ENCODE results near the gene GANAB.
"Not testable (repeated sequence)": the region's sequence is repeated elsewhere in the genome, so short reads cannot be mapped to it uniquely, and the experiment has no call there.

The GANAB gene

GRCh38 chr11:62621567-62622470, 24.6 kb downstream of the GANAB start, which contains the start of gene B3GAT3:
TSS of gene B3GAT3 (minus strand) at chr11:62621986. CDS start at chr11:62621947, 39 bp downstream.
- peak; percentile 91 for DNase-seq (ENCODE audit: extremely low read depth, low read depth)
- peak within 1 kb of the TSS; percentile 72 for H3K4me3 ChIP-seq (replicated peaks; ENCODE audit: low read depth, low read length)
- TF ChIP-seq CTCF (IDR thresholded peaks at IDR 0.05; ENCODE audit: low read depth, low read length, missing control alignments) = no peak

GRCh38 chr11:62621027-62621566, 25.3 kb downstream of the GANAB start:
- DNase-seq (ENCODE audit: extremely low read depth, low read depth) = no peak
- TF ChIP-seq CTCF (IDR thresholded peaks at IDR 0.05; ENCODE audit: low read depth, low read length, missing control alignments) = no peak
- H3K4me3 ChIP-seq (replicated peaks; ENCODE audit: low read depth, low read length) = peak overlapping the region; percentile 72

GRCh38 chr11:62616957-62617356, 29.5 kb downstream of the GANAB start:
- DNase-seq (ENCODE audit: extremely low read depth, low read depth); H3K4me3 ChIP-seq (replicated peaks; ENCODE audit: low read depth, low read length): not testable (repeated sequence)

GRCh38 chr11:62615521-62615920, 30.9 kb downstream of the GANAB start:
- no peak for TF ChIP-seq CTCF (IDR thresholded peaks at IDR 0.05; ENCODE audit: low read depth, low read length, missing control alignments)
- DNase-seq (ENCODE audit: extremely low read depth, low read depth) = no peak
- H3K4me3 ChIP-seq (replicated peaks; ENCODE audit: low read depth, low read length) = no peak overlapping the region

- H3K4me3 ChIP-seq (replicated peaks; ENCODE audit: low read depth, low read length) = no peak overlapping the region
- DNase-seq (ENCODE audit: extremely low read depth, low read depth) = no peak
- TF ChIP-seq CTCF (IDR thresholded peaks at IDR 0.05; ENCODE audit: low read depth, low read length, missing control alignments) = no peak
Observed at GRCh38 chr11:62614275-62614674, 32.1 kb downstream of the GANAB start.

- no peak for TF ChIP-seq CTCF (IDR thresholded peaks at IDR 0.05; ENCODE audit: low read depth, low read length, missing control alignments)
- no peak overlapping the region; the same call in 1 of the 2 replicates for H3K4me3 ChIP-seq (replicated peaks; ENCODE audit: low read depth, low read length)
- no peak for DNase-seq (ENCODE audit: extremely low read depth, low read depth)
Observed at GRCh38 chr11:62613291-62613778, 33.1 kb downstream of the GANAB start.
